ENCODE data around the gene EEF1G. TPM values are rescaled to one million over a fixed set of nuclear protein-coding genes. Genes with fewer than 3 reads are reported as not detected.

The EEF1G gene
- total and polyA plus RNA-seq, 9 of the 15 experiments (the other 6 are each of a cell fraction or from before 2014, with no cell fraction given), result 985 to 2,349 (median 2,035) TPM

GRCh38 chr11:62607714-62608113 lies 34.0 kb upstream of the EEF1G start (continued):
- TF ChIP-seq CEBPB (tag; IDR thresholded peaks at IDR 0.05), result no peak
- TF ChIP-seq UBTF (IDR thresholded peaks at IDR 0.05; ENCODE audit: borderline replicate concordance in 1 of 2, low read depth in 2 of 2, low read length in 2 of 2), result no peak
- no peak for TF ChIP-seq RB1 (IDR thresholded peaks at IDR 0.05; ENCODE audit: low read depth)
- no peak for TF ChIP-seq DNMT1 (IDR thresholded peaks at IDR 0.05)
- TF ChIP-seq RBM34 (IDR thresholded peaks at IDR 0.05; ENCODE audit: borderline replicate concordance, insufficient read depth, low read length), result no peak
- TF ChIP-seq ZNF655 (CRISPR knock-in tag; IDR thresholded peaks at IDR 0.05), result no peak
- TF ChIP-seq MEIS2 (IDR thresholded peaks at IDR 0.05; ENCODE audit: partially characterized antibody), result peak; percentile 50

- Histone ChIP-seq H3K4me1 (replicated peaks in 1 of 2; ENCODE audit: control insufficient read depth in 2 of 2, insufficient read depth in 2 of 2, low read length in 2 of 2) (peaks cover 8 to 54% of the 10 kb centered on the region in 2 experiments), H3K9ac (ENCODE audit: insufficient read depth in 1 of 2, low read depth in 2 of 2, low read length in 2 of 2) (peak overlapping the region in 1 of 2 experiments; percentile 71; a peak in 1 of 4 replicates), H3K36me3 (ENCODE audit: control insufficient read depth, insufficient read depth, low read length) (peaks cover 77% of the 10 kb centered on the region; the same call in 2 of the 3 replicates), H3K4me3 (no peak overlapping the region), H3K27ac (ENCODE audit: extremely low read depth, low read depth, low read length) (no peak overlapping the region), H3K9me1 (ENCODE audit: control insufficient read depth, insufficient read depth, low read length) (no peaks in the 10 kb centered on the region), H3K27me3 (ENCODE audit: control insufficient read depth in 2 of 2, insufficient read depth in 2 of 2, low read length in 2 of 2) (no peaks in the 10 kb centered on the region), H3K79me2 (ENCODE audit: control insufficient read depth, insufficient read depth, low read length) (peaks cover 21% of the 10 kb centered on the region), H3K4me2 (ENCODE audit: insufficient read depth, low read length) (no peak overlapping the region), H4K20me1 (replicated peaks; ENCODE audit: control insufficient read depth, insufficient read depth, low read length) (no peaks in the 10 kb centered on the region), H2AFZ (ENCODE audit: low read depth, low read length) (no peak overlapping the region), H3K9me3 (replicated peaks; ENCODE audit: control insufficient read depth, insufficient read depth, low read depth, low read length) (no peaks in the 10 kb centered on the region)
- CTCF ChIA-PET (ENCODE audit: low intra/inter-chr PET ratio), result no interaction called here
- BruUV-seq (replicated peaks), result no TSS peak
- POLR2A ChIA-PET, result interaction anchor here (1.1 to 1.6 kb wide), 2 partner anchors 14 to 15 kb away, joined by 4 to 7 read pairs; no protein-coding TSS in a partner anchor
- FAIRE-seq (no peak), ATAC-seq (no peak), DNase-seq (ENCODE audit: extremely low read depth in 1 of 4, low spot score in 3 of 4) (no peak)
- TF ChIP-seq ZNF780A (CRISPR knock-in tag; IDR thresholded peaks at IDR 0.05), result no peak
- TF ChIP-seq ZNF830 (CRISPR knock-in tag; IDR thresholded peaks at IDR 0.05), result no peak
- 0 out of 2 replicates have a peak, but pooled peaks have one; percentile 23 for TF ChIP-seq RBFOX2 (IDR thresholded peaks at IDR 0.05; ENCODE audit: low read depth, low read length)
- TF ChIP-seq SP2 (IDR thresholded peaks at IDR 0.05; ENCODE audit: extremely low read depth, low read depth, low read length, poor library complexity, severe bottlenecking), result no peak
- no peak for TF ChIP-seq DEAF1 (CRISPR knock-in tag; IDR thresholded peaks at IDR 0.05)
- WGBS (ENCODE audit: insufficient coverage, low coverage, missing lambda C conversion rate), result 94% methylated on average over 15 of the region's 15 CpGs
- in situ Hi-C loops (cut with MboI) (no loop called here), intact Hi-C loops (cut with micrococcal nuclease) (no loop called here)
These were observed 32.2 kb upstream of the EEF1G start for GRCh38 chr11:62605902-62606301.

Data from K562 (cell line).